Measurements from ENCODE around the gene NR1H2. TPM values are rescaled to one million over a fixed set of nuclear protein-coding genes. Genes with fewer than 3 reads are reported as not detected.

The NR1H2 gene
- total RNA-seq, 2 experiments from 2014 or later = 56.4 to 64.1 TPM

Other genes starting within 250 kb of the NR1H2 start
- gene IZUMO2, start 213.2 kb upstream of the NR1H2 start, total RNA-seq = not detected
- not detected for gene MYH14, start 172.8 kb upstream of the NR1H2 start, total RNA-seq
- gene KCNC3, start 47.1 kb upstream of the NR1H2 start, total RNA-seq = under 1 TPM; 0.39 to 0.47 TPM
- gene NAPSA, start 10.8 kb upstream of the NR1H2 start, total RNA-seq = 1 to 10 TPM in 1 of 2 experiments, under 1 TPM in 1; 0.73 to 1.2 TPM
- 100 to 1,000 TPM; 163 to 181 TPM for gene POLD1, start 7.9 kb downstream of the NR1H2 start, total RNA-seq
- gene SPIB, start 42.5 kb downstream of the NR1H2 start, total RNA-seq = under 1 TPM; 0.52 to 0.84 TPM
- gene MYBPC2, start 56.4 kb downstream of the NR1H2 start, total RNA-seq = not detected
- gene EMC10, start 100.0 kb downstream of the NR1H2 start, total RNA-seq = 10 to 100 TPM; 54.8 to 56.9 TPM
- under 1 TPM in 1 of 2 experiments, not detected in 1; 0.29 TPM for gene GARIN5A, start 100.4 kb downstream of the NR1H2 start, total RNA-seq
- 10 to 100 TPM; 49.8 to 51.3 TPM for gene JOSD2, start 134.7 kb downstream of the NR1H2 start, total RNA-seq
- not detected for gene ASPDH, start 137.5 kb downstream of the NR1H2 start, total RNA-seq
- not detected for gene LRRC4B, start 192.0 kb downstream of the NR1H2 start, total RNA-seq